Smooth muscle cell (in vitro differentiated cells): ENCODE results near the gene PNPLA7. TPM values are rescaled to one million over a fixed set of nuclear protein-coding genes. Genes with fewer than 3 reads are reported as not detected.

Source experiments
- DNase-seq: peaks from one replicate; lab custom pipeline; 2025; ENCODE audit not compliant: unreplicated experiment; lab: John Stamatoyannopoulos, UW
- H2AFZ ChIP-seq: fragments of 200-600 bp; sonication (generic); 2 replicates; pipeline ENCODE4 v1.6.0; 2016; ENCODE audit warnings: antibody characterized with exemption, low read depth, mild to moderate bottlenecking
- H3F3A ChIP-seq: fragments of 200-600 bp; sonication (generic); 2 replicates; pipeline ENCODE4 v1.6.0; 2017; ENCODE audit warnings: antibody characterized with exemption, low read depth
- H3K27ac ChIP-seq: fragments of 200-600 bp; sonication (generic); 2 replicates; pipeline ENCODE4 v1.5.1; 2016; ENCODE audit warnings: low read depth, mild to moderate bottlenecking
- H3K27me3 ChIP-seq: fragments of 200-600 bp; sonication (generic); 2 replicates; pipeline ENCODE4 v1.6.1; 2016; ENCODE audit warnings: low read depth, mild to moderate bottlenecking
- H3K36me3 ChIP-seq: fragments of 200-600 bp; sonication (generic); 2 replicates; pipeline ENCODE4 v1.5.1; 2016; ENCODE audit warnings: low read depth
- H3K4me1 ChIP-seq: fragments of 200-600 bp; sonication (generic); 2 replicates; pipeline ENCODE4 v1.5.1; 2016; ENCODE audit warnings: low read depth
- H3K4me2 ChIP-seq: fragments of 200-600 bp; sonication (generic); 2 replicates; pipeline ENCODE4 v1.6.0; 2016; ENCODE audit warnings: mild to moderate bottlenecking
- H3K4me3 ChIP-seq: fragments of 200-600 bp; sonication (generic); 2 replicates; pipeline ENCODE4 v1.5.1; 2016; ENCODE audit warnings: mild to moderate bottlenecking
- H3K79me2 ChIP-seq: fragments of 200-600 bp; sonication (generic); 2 replicates; pipeline ENCODE4 v1.6.0; 2016; ENCODE audit warnings: low read depth, mild to moderate bottlenecking
- H3K9ac ChIP-seq: fragments of 200-600 bp; sonication (generic); 2 replicates; pipeline ENCODE4 v1.6.0; 2016; ENCODE audit warnings: low read depth
- H3K9me3 ChIP-seq: fragments of 200-600 bp; sonication (generic); replicated peaks from 2 replicates; pipeline ENCODE4 v1.5.1; 2016; ENCODE audit warnings: low read depth
- H4K20me1 ChIP-seq: fragments of 200-600 bp; sonication (generic); 2 replicates; pipeline ENCODE4 v1.6.0; 2016; ENCODE audit warnings: low read depth
- WGBS: methylation state at CpG from one replicate; pipeline ENCODE4 v1.1.7; 2016; ENCODE audit warnings: low lambda C conversion rate; 5-methylcytosine and 5-hydroxymethylcytosine counted together
- polyA plus RNA-seq: library from polyadenylated mRNA; unstranded; fragments of >200 nt; fragmentation: Nextera tagmentation; extraction: Ambion mirVana; gene quantifications from 2 replicates; pipeline ENCODE4 v1.2.1, GENCODE V29; 2016
- total RNA-seq: library from RNA; depleted of rRNA; stranded (reverse); fragments of >200 nt; gene quantifications from 2 replicates; pipeline ENCODE4 v1.2.3, GENCODE V29; 2014
- TF ChIP-seq, protein P1 (sequence below): fragments of 200-600 bp; sonication (generic); IDR thresholded peaks from 2 replicates; pipeline ENCODE4 v1.5.1; 2017; ENCODE audit warnings: borderline replicate concordance, mild to moderate bottlenecking, antibody characterized with exemption; ENCODE audit not compliant: insufficient read depth, poor library complexity, severe bottlenecking

The PNPLA7 gene
- total and polyA plus RNA-seq, 2 experiments from 2014 or later, result 0.46 to 0.67 TPM

DNA sequence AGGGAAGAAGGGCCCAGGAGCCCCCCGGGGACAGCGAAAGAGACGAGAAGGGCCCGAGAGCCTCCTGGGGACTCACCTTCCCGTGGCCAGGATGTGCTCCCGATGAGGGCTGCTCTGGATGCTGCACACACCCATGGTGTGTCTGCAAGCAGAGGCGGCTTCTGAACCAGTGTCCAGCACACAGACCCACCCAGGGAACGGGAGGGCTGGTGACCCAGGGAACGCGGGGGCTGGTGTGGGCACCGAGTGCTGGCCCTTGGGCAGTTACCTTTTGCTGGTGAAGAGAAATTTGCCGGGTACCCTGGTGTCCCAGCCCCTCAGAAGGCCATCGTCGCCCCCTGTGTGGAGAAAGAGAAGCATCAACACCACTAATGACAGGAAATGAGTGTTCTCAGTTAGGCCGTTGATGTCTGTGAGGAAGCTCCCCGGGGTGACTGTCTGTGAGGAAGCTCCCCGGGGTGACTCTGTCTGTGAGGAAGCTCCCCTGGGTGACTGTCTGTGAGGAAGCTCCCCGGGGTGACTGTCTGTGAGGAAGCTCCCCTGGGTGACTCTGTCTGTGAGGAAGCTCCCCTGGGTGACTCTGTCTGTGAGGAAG, 14.7 kb upstream of the PNPLA7 start:
- H3K4me1 ChIP-seq, result no peaks in the 10 kb centered on the region

DNA sequence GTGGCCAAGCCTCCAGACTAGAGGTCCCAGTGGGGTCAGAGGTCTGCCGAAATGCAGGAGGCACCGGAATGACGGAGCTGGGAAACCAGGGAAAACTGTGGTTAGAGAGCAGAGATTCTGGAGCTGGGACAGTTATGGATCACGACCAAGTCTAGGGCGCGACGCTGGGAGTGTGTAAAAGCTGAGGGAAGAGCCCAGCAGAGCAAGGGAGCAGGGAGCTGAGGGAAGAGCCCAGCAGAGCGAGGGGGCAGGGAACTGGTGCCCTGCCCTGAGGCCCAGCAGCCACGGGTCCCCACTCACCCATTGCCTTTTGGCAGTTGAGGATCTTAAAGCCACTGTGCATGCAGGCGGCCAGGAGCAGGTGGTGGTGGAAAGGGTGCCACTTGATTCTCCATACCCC, 13.9 kb upstream of the PNPLA7 start:
- H3K4me1 ChIP-seq, result no peaks in the 10 kb centered on the region
- no peaks in the 10 kb centered on the region for H4K20me1 ChIP-seq
- no peak overlapping the region for H2AFZ ChIP-seq
- H3F3A ChIP-seq, result no peaks in the 10 kb centered on the region
- no peak overlapping the region for H3K4me3 ChIP-seq
- TF ChIP-seq, protein P1, sequence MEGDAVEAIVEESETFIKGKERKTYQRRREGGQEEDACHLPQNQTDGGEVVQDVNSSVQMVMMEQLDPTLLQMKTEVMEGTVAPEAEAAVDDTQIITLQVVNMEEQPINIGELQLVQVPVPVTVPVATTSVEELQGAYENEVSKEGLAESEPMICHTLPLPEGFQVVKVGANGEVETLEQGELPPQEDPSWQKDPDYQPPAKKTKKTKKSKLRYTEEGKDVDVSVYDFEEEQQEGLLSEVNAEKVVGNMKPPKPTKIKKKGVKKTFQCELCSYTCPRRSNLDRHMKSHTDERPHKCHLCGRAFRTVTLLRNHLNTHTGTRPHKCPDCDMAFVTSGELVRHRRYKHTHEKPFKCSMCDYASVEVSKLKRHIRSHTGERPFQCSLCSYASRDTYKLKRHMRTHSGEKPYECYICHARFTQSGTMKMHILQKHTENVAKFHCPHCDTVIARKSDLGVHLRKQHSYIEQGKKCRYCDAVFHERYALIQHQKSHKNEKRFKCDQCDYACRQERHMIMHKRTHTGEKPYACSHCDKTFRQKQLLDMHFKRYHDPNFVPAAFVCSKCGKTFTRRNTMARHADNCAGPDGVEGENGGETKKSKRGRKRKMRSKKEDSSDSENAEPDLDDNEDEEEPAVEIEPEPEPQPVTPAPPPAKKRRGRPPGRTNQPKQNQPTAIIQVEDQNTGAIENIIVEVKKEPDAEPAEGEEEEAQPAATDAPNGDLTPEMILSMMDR, result no peak
- WGBS, result 95% methylated on average over 10 of the region's 10 CpGs
- no peaks in the 10 kb centered on the region for H3K36me3 ChIP-seq
- no peak overlapping the region for H3K4me2 ChIP-seq
- no peak overlapping the region for H3K27ac ChIP-seq
- no peaks in the 10 kb centered on the region for H3K9me3 ChIP-seq
- no peak overlapping the region for H3K9ac ChIP-seq
- no peak for DNase-seq
- H3K27me3 ChIP-seq, result no peaks in the 10 kb centered on the region
- no peaks in the 10 kb centered on the region for H3K79me2 ChIP-seq

More for the DNA sequence above, 14.7 kb upstream of the PNPLA7 start:
- Histone ChIP-seq H3K9ac (no peak overlapping the region), H3K27ac (no peak overlapping the region), H3F3A (no peaks in the 10 kb centered on the region), H3K4me3 (no peak overlapping the region), H3K79me2 (no peaks in the 10 kb centered on the region), H3K36me3 (no peaks in the 10 kb centered on the region), H2AFZ (no peak overlapping the region), H4K20me1 (no peaks in the 10 kb centered on the region), H3K9me3 (no peaks in the 10 kb centered on the region), H3K4me2 (no peak overlapping the region), H3K27me3 (no peaks in the 10 kb centered on the region)
- TF ChIP-seq, protein P1, result no peak
- DNase-seq, result no peak
- WGBS, result 98% methylated on average over 16 of the region's 18 CpGs

DNA sequence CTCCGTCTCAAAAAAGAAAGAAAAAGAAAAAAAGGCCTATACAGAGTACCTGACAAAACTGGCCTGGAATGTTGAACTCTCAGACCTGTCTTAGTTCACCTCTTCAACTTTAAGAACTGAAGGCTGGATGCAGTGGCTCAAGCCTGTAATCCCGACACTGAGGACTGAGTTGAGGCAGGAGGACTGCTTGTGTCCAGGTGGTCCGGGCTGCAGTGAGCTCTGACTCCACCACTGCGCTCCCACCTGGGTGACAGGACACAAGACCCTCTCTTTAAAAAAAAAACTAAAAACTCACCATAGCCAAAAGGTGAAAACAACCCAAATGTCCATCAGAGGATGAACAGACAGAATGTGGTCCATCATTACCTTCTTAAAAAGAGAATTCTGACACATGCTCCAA, 7.9 kb upstream of the PNPLA7 start:
- no peaks in the 10 kb centered on the region for H3K79me2 ChIP-seq
- TF ChIP-seq, protein P1, result no peak
- DNase-seq, result no peak

More for the DNA sequence above, 7.9 kb upstream of the PNPLA7 start:
- H2AFZ ChIP-seq, result no peak overlapping the region
- H3K36me3 ChIP-seq, result no peaks in the 10 kb centered on the region
- no peak overlapping the region for H3K9ac ChIP-seq
- no peak overlapping the region for H3K4me2 ChIP-seq
- 99% methylated on average over 4 of the region's 4 CpGs for WGBS
- H4K20me1 ChIP-seq, result peaks cover 3% of the 10 kb centered on the region
- H3K4me1 ChIP-seq, result no peaks in the 10 kb centered on the region
- peaks cover 4% of the 10 kb centered on the region for H3F3A ChIP-seq
- H3K27ac ChIP-seq, result no peak overlapping the region
- no peaks in the 10 kb centered on the region for H3K9me3 ChIP-seq
- H3K4me3 ChIP-seq, result no peak overlapping the region
- H3K27me3 ChIP-seq, result no peaks in the 10 kb centered on the region
